Suprapubic skin (tissue), 4 donors: ENCODE measurements around the gene CXXC5. TPM values are rescaled to one million over a fixed set of nuclear protein-coding genes. Genes with fewer than 3 reads are reported as not detected.

Source experiments
- DNase-seq, 2 donors: peaks; one replicate each; pipeline ENCODE4 v3.0.0-alpha.2; 2019; ENCODE audit warnings: low spot score in 2 of 2
- H3K27ac ChIP-seq: fragments of 200-600 bp; sonication (generic); one replicate; pipeline ENCODE4 v1.5.1; 2019
- H3K27me3 ChIP-seq: fragments of 200-600 bp; sonication (generic); one replicate; pipeline ENCODE4 v1.5.1; 2019
- H3K36me3 ChIP-seq: fragments of 200-600 bp; sonication (generic); one replicate; pipeline ENCODE4 v1.5.1; 2019
- H3K4me1 ChIP-seq: fragments of 200-600 bp; sonication (generic); one replicate; pipeline ENCODE4 v1.5.1; 2019
- H3K4me3 ChIP-seq: fragments of 200-600 bp; sonication (generic); one replicate; pipeline ENCODE4 v1.5.1; 2019; ENCODE audit warnings: mild to moderate bottlenecking
- H3K9me3 ChIP-seq: fragments of 200-600 bp; sonication (generic); one replicate; pipeline ENCODE4 v1.5.1; 2019
- EP300 ChIP-seq: sonication (generic); formaldehyde crosslinking; IDR thresholded peaks from one replicate; pipeline ENCODE4 v1.6.1; 2017; ENCODE audit warnings: antibody characterized with exemption
- POLR2A ChIP-seq, 2 donors: fragments of 450-650 bp; IDR thresholded peaks; one replicate each; pipeline ENCODE4 v1.6.1; 2017; ENCODE audit warnings: antibody characterized with exemption in 2 of 2, mild to moderate bottlenecking in 2 of 2, moderate library complexity in 2 of 2
- POLR2AphosphoS5 ChIP-seq, 3 donors: sonication (generic); formaldehyde crosslinking; IDR thresholded peaks; one replicate each; pipeline ENCODE4 v1.6.1; 2017; ENCODE audit warnings: antibody characterized with exemption in 3 of 3
- WGBS: methylation state at CpG from one replicate; pipeline ENCODE4 v1.1.5; 2018; 5-methylcytosine and 5-hydroxymethylcytosine counted together
- total RNA-seq, 4 donors: library from RNA; depleted of rRNA; stranded (reverse); fragments of >200 nt; gene quantifications; one replicate each; pipeline ENCODE4 v1.1.0, GENCODE V29; 2016
- TF ChIP-seq, protein P1 (sequence below), 2 donors: fragments of 200-600 bp in 1 of 2; fragments of 450-650 bp in 1 of 2; sonication (generic) in 1 of 2; IDR thresholded peaks; one replicate each; pipeline ENCODE4 v1.5.1; 2016 to 2019; ENCODE audit warnings: antibody characterized with exemption in 2 of 2, mild to moderate bottlenecking in 1 of 2, moderate library complexity in 1 of 2

Gene CXXC5
- total RNA-seq, 4 donors from 2014 or later = 21.8 to 40.6 (median 30.1) TPM

DNA sequence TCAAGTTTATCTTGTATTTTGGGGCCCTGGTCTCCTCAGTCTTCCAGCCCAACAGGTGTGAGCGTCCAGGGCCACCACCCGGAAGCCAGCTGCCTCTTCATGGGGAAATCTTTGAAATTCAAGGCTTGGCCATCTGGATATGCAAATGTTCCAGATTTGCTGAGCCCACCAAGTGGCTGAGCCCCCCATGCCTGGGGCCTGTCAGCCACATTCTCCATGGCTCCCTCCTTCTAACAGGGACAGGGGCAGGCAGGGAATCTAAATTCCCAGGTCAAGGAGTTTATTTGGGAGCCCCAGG lies 14.2 kb upstream of the CXXC5 start:
- H3K9me3 ChIP-seq = no peaks in the 10 kb centered on the region
- no peak overlapping the region for H3K27ac ChIP-seq
- TF ChIP-seq EP300 (no peak), POLR2A (IDR thresholded peaks at IDR 0.05) (no peak), POLR2AphosphoS5 (IDR thresholded peaks at IDR 0.05) (no peak)
- TF ChIP-seq, protein P1, sequence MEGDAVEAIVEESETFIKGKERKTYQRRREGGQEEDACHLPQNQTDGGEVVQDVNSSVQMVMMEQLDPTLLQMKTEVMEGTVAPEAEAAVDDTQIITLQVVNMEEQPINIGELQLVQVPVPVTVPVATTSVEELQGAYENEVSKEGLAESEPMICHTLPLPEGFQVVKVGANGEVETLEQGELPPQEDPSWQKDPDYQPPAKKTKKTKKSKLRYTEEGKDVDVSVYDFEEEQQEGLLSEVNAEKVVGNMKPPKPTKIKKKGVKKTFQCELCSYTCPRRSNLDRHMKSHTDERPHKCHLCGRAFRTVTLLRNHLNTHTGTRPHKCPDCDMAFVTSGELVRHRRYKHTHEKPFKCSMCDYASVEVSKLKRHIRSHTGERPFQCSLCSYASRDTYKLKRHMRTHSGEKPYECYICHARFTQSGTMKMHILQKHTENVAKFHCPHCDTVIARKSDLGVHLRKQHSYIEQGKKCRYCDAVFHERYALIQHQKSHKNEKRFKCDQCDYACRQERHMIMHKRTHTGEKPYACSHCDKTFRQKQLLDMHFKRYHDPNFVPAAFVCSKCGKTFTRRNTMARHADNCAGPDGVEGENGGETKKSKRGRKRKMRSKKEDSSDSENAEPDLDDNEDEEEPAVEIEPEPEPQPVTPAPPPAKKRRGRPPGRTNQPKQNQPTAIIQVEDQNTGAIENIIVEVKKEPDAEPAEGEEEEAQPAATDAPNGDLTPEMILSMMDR (IDR thresholded peaks at IDR 0.05) = no peak
- no peaks in the 10 kb centered on the region for H3K27me3 ChIP-seq
- H3K4me3 ChIP-seq = no peak overlapping the region
- 69% methylated on average over 2 of the region's 2 CpGs for WGBS
- no peak for DNase-seq
- H3K4me1 ChIP-seq = peaks cover 32% of the 10 kb centered on the region
- H3K36me3 ChIP-seq = peaks cover 2% of the 10 kb centered on the region

DNA sequence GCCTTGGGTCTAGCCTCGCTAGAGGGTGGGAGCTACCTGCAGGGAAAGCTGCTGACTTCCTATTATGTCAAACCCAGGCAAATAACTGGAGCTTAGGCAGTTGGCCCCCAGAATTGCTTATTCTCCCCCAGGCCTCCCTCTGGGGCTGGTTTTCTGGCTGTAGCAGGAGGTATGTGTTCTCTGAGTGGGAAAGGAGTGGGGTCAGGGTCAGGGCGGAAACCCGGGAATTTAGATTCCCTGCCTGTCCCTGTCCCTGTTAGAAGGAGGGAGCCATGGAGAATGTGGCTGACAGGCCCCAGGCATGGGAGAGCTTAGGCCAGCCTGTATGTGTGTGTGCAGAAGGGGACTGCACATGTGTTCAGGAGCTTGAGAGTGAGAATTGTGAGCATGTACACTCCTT lies 13.6 kb upstream of the CXXC5 start:
- Histone ChIP-seq H3K4me3 (no peak overlapping the region), H3K27me3 (no peaks in the 10 kb centered on the region), H3K27ac (no peak overlapping the region), H3K9me3 (no peaks in the 10 kb centered on the region), H3K36me3 (no peaks in the 10 kb centered on the region), H3K4me1 (peaks cover 38% of the 10 kb centered on the region)
- TF ChIP-seq POLR2A (IDR thresholded peaks at IDR 0.05) (no peak), POLR2AphosphoS5 (IDR thresholded peaks at IDR 0.05) (no peak), EP300 (no peak)
- TF ChIP-seq, protein P1 (IDR thresholded peaks at IDR 0.05) = no peak
- 84% methylated on average over 3 of the region's 3 CpGs for WGBS
- no peak for DNase-seq

DNA sequence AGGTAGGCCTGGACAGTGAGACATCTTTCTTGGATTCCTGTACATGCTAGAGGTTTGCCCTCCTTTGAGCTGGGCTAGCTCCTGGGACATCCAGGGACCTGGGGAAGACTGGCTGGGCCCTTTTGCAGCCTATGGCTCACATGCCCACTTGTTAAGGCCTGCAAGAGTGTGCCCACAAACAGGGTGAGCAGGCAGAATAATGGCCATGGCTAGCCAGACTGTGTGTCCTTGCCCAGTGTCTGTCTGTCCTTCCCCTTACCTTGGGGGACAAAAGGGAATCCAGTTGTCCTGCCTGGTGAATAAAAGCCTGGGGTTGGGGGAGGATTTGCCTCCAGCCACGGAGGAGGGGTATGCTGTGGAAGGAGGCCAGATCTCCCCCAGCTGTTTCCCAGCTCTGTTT lies 13.0 kb upstream of the CXXC5 start:
- Histone ChIP-seq H3K4me1 (peaks cover 42% of the 10 kb centered on the region), H3K9me3 (no peaks in the 10 kb centered on the region), H3K27ac (no peak overlapping the region), H3K4me3 (no peak overlapping the region), H3K27me3 (no peaks in the 10 kb centered on the region), H3K36me3 (no peaks in the 10 kb centered on the region)
- no peak for DNase-seq
- TF ChIP-seq, protein P1 (IDR thresholded peaks at IDR 0.05) = no peak
- TF ChIP-seq EP300 = no peak
- no peak for TF ChIP-seq POLR2A (IDR thresholded peaks at IDR 0.05)
- TF ChIP-seq POLR2AphosphoS5 (IDR thresholded peaks at IDR 0.05) = no peak
- 38% methylated on average over 1 of the region's 1 CpG for WGBS

DNA sequence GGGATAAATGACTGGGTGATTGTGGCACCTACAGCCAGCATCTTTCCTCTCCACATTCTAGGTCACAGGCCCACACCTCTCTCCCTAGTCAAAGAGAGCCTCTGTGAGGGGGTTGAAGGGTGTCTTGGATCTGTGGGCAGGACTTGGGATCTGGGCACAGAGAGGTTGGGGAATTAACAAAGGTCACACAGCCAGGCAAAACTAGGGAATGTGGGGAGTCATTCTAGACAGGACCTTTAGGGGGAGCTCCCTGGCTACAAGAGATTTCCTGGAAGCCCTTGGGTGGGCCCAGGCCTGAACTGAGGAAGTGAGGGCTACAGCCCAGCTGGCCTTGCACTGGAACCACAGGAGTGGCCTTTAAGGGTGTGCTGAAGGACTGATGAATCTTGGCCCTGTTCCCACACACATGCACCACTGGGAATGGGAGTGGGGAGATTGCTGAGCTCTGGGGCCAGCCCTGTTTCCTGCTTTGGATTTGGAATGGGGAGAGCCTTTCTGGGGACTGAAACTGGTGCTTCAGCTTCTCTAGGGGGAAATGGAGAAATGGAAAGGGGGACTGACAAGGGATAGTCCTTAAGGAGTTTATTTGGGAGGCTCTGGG lies 12.4 kb upstream of the CXXC5 start:
- no peaks in the 10 kb centered on the region for H3K36me3 ChIP-seq
- H3K27me3 ChIP-seq = no peaks in the 10 kb centered on the region
- peak overlapping the region; percentile 90 for H3K27ac ChIP-seq
- peaks cover 42% of the 10 kb centered on the region for H3K4me1 ChIP-seq
- H3K4me3 ChIP-seq = no peak overlapping the region
- H3K9me3 ChIP-seq = no peaks in the 10 kb centered on the region
- peak; percentile 90 to 91 for DNase-seq
- no peak for TF ChIP-seq EP300
- TF ChIP-seq, protein P1 (IDR thresholded peaks at IDR 0.05) = peak; percentile 47 to 57
- no peak for TF ChIP-seq POLR2AphosphoS5 (IDR thresholded peaks at IDR 0.05)
- TF ChIP-seq POLR2A (IDR thresholded peaks at IDR 0.05) = no peak

DNA sequence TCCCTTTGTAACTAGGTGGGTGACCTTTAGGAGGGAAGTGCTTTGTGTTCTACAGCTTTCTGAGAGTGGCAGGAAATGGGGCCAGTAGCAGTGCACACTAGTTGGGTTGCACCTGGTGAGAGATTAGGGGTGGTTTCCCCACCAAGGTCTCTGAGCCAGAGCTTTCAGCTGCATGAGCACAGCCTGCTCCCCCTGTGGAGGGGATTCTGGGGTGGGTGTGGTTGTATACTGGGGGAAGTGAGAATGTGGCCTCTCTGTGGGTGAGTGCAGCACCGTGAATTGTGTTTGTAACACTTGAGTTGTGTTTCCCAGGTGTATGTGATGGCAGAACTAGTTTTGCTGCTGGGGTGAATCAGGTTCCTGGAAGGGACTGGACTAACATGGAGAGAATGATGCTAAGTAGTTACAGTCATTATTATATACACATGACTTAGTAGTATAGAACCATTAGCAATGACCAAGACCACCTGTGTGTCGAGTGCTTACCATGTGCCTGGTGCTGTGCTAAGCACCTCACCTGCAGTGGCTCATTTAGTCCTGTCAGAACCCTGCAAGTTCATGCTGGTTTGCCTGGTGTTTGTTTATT lies 11.8 kb upstream of the CXXC5 start:
- 39% methylated on average over 2 of the region's 2 CpGs for WGBS
- Histone ChIP-seq H3K4me1 (peaks cover 42% of the 10 kb centered on the region), H3K27me3 (no peaks in the 10 kb centered on the region), H3K9me3 (no peaks in the 10 kb centered on the region), H3K4me3 (no peak overlapping the region), H3K27ac (peak overlapping the region; percentile 90), H3K36me3 (no peaks in the 10 kb centered on the region)
- TF ChIP-seq EP300 (no peak), POLR2A (IDR thresholded peaks at IDR 0.05) (no peak), POLR2AphosphoS5 (IDR thresholded peaks at IDR 0.05) (no peak)
- TF ChIP-seq, protein P1 (IDR thresholded peaks at IDR 0.05) = no peak
- DNase-seq = no peak
